Activated naive CD4-positive, alpha-beta T cell treated with anti-CD3 and anti-CD28 coated beads, Interleukin-2, amount 50 U/mL, for 16 hours (primary cell): ENCODE data around the gene MRPS27.
"Not testable (repeated sequence)": the region's sequence is repeated elsewhere in the genome, so short reads cannot be mapped to it uniquely, and the experiment has no call there.

Experiments
- DNase-seq: peaks from one replicate; pipeline ENCODE4 v3.0.0-alpha.2; 2020

The MRPS27 gene

GRCh38 chr5:72325566-72326305 is 5.7 kb upstream of the MRPS27 start:
- no peak for DNase-seq

- no peak for DNase-seq
Observed at GRCh38 chr5:72324189-72324825, 4.3 kb upstream of the MRPS27 start.

GRCh38 chr5:72319435-72319975 is 535 bp downstream of the MRPS27 start:
- DNase-seq: peak; percentile 39

GRCh38 chr5:72314571-72315172 is 5.4 kb downstream of the MRPS27 start:
- no peak for DNase-seq

GRCh38 chr5:72313141-72313540 is 6.9 kb downstream of the MRPS27 start:
- DNase-seq: no peak

- no peak for DNase-seq
Observed at GRCh38 chr5:72308853-72309191, 11.2 kb downstream of the MRPS27 start.

GRCh38 chr5:72307968-72308852 is 11.8 kb downstream of the MRPS27 start:
- peak; percentile 95 for DNase-seq

GRCh38 chr5:72307573-72307967 is 12.5 kb downstream of the MRPS27 start:
- no peak for DNase-seq

GRCh38 chr5:72305194-72306142 is 14.6 kb downstream of the MRPS27 start:
- no peak for DNase-seq

GRCh38 chr5:72302171-72302570 is 17.9 kb downstream of the MRPS27 start:
- no peak for DNase-seq

- DNase-seq: no peak
Observed at GRCh38 chr5:72301557-72301956, 18.5 kb downstream of the MRPS27 start.

- no peak for DNase-seq
Observed at GRCh38 chr5:72300590-72301339, 19.3 kb downstream of the MRPS27 start.

- no peak for DNase-seq
Observed at GRCh38 chr5:72298711-72299110, 21.3 kb downstream of the MRPS27 start.

- DNase-seq: not testable (repeated sequence)
Observed at GRCh38 chr5:72298136-72298535, 21.9 kb downstream of the MRPS27 start.

- DNase-seq: no peak
Observed at GRCh38 chr5:72296256-72296655, 23.8 kb downstream of the MRPS27 start.

GRCh38 chr5:72295539-72295938 is 24.5 kb downstream of the MRPS27 start:
- no peak for DNase-seq

- DNase-seq: no peak
Observed at GRCh38 chr5:72294473-72294872, 25.6 kb downstream of the MRPS27 start.

- no peak for DNase-seq
Observed at GRCh38 chr5:72293495-72294055, 26.5 kb downstream of the MRPS27 start.

GRCh38 chr5:72292411-72292810 is 27.6 kb downstream of the MRPS27 start:
- DNase-seq: no peak

- no peak for DNase-seq
Observed at GRCh38 chr5:72291601-72292000, 28.4 kb downstream of the MRPS27 start.
